Endothelial cell of umbilical vein (primary cell): ENCODE measurements around the gene GEMIN7. TPM values are rescaled to one million over a fixed set of nuclear protein-coding genes. Genes with fewer than 3 reads are reported as not detected.

Experiments used
- BruUV-seq: library from RNA; stranded (reverse); fragments of 400-500 nt; replicated peaks from 2 replicates; lab custom pipeline; 2021; lab: Mats Ljungman, UMichigan
- CTCF ChIA-PET: fragments of 300-600, 350-600 bp; sonication (Branson Sonifier 250); formaldehyde crosslinking; loops from one replicate; lab custom pipeline; 2021; ENCODE audit warnings: antibody characterized with exemption, inconsistent platforms; lab: Charles Lee
- POLR2A ChIA-PET: fragments of 300-600, 350-600 bp; sonication (Branson Sonifier 250); formaldehyde crosslinking; loops from one replicate; lab custom pipeline; 2021; ENCODE audit warnings: antibody characterized with exemption, inconsistent platforms; lab: Charles Lee
- DNase-seq: peaks from one replicate; pipeline ENCODE4 v3.0.0-alpha.2; 2011; ENCODE audit warnings: low read depth, low spot score
- FAIRE-seq: peaks from 2 replicates; lab custom pipeline; 2011; peaks lifted over from hg19 to GRCh38; lab: Jason Lieb, UNC
- H2AFZ ChIP-seq: 2 replicates; pipeline ENCODE4 v1.6.0; 2012; ENCODE audit warnings: low read depth, low read length, control low read depth, inconsistent platforms
- H3K27ac ChIP-seq: 2 replicates; pipeline ENCODE4 v1.5.1; 2011; ENCODE audit warnings: low read depth, mild to moderate bottlenecking, control low read depth, low read length, moderate library complexity; ENCODE audit not compliant: insufficient read depth
- H3K27me3 ChIP-seq, 2 experiments: 2 replicates each; pipeline versions ENCODE4 v1.6.0 to v1.6.1; 2011; ENCODE audit warnings: low read length in 2 of 2, mixed read lengths in 1 of 2; ENCODE audit not compliant: control insufficient read depth in 2 of 2, insufficient read depth in 2 of 2
- H3K36me3 ChIP-seq, 2 experiments: 2 replicates in 1 of 2; 3 replicates in 1 of 2; pipeline ENCODE4 v1.5.1; 2011; ENCODE audit warnings: low read length in 2 of 2, mild to moderate bottlenecking in 1 of 2, moderate library complexity in 1 of 2; ENCODE audit not compliant: control insufficient read depth in 2 of 2, insufficient read depth in 2 of 2; ENCODE audit errors: extremely low read depth in 1 of 2
- H3K4me1 ChIP-seq: 3 replicates; pipeline ENCODE4 v1.5.1; 2011; ENCODE audit warnings: mild to moderate bottlenecking, low read length; ENCODE audit not compliant: control insufficient read depth, insufficient read depth; ENCODE audit errors: extremely low read depth
- H3K4me2 ChIP-seq: 2 replicates; pipeline ENCODE4 v1.6.1; 2011; ENCODE audit warnings: low read length, control low read depth, mixed read lengths; ENCODE audit not compliant: insufficient read depth
- H3K4me3 ChIP-seq, 3 experiments: fragments of 200-600 bp in 1 of 3; sonication (generic), shearing (Covaris generic) in 1 of 3; replicated peaks in 1 of 3; 2 replicates each; pipeline ENCODE4 v1.5.1; 2011 to 2016; ENCODE audit warnings: control low read depth in 3 of 3, low read length in 3 of 3, mild to moderate bottlenecking in 2 of 3, inconsistent platforms in 1 of 3, low read depth in 1 of 3, moderate library complexity in 1 of 3; ENCODE audit not compliant: insufficient read depth in 1 of 3
- H3K79me2 ChIP-seq: 2 replicates; pipeline ENCODE4 v1.6.0; 2012; ENCODE audit warnings: low read length, inconsistent platforms; ENCODE audit not compliant: control insufficient read depth, insufficient read depth
- H3K9ac ChIP-seq: replicated peaks from 2 replicates; pipeline ENCODE3; 2011; ENCODE audit warnings: low read length, control low read depth; ENCODE audit not compliant: insufficient read depth; ENCODE audit errors: extremely low read depth
- H3K9me1 ChIP-seq: replicated peaks from 3 replicates; pipeline ENCODE4 v1.6.0; 2011; ENCODE audit warnings: mild to moderate bottlenecking, low read length; ENCODE audit not compliant: control insufficient read depth, insufficient read depth; ENCODE audit errors: extremely low read depth
- H3K9me3 ChIP-seq: replicated peaks from 2 replicates; pipeline ENCODE4 v1.5.1; 2012; ENCODE audit warnings: low read length, inconsistent platforms; ENCODE audit not compliant: control insufficient read depth, insufficient read depth
- H4K20me1 ChIP-seq: replicated peaks from 2 replicates; pipeline ENCODE3; 2011; ENCODE audit warnings: mild to moderate bottlenecking, low read length; ENCODE audit not compliant: control insufficient read depth, insufficient read depth; ENCODE audit errors: extremely low read depth
- EZH2 ChIP-seq: IDR thresholded peaks from 2 replicates; pipeline ENCODE4 v1.6.1; 2012; ENCODE audit warnings: borderline replicate concordance, low read depth, mild to moderate bottlenecking, moderate library complexity, low read length, inconsistent platforms; ENCODE audit not compliant: severe bottlenecking
- FOS ChIP-seq: IDR thresholded peaks from 2 replicates; pipeline ENCODE4 v1.6.1; 2011; ENCODE audit warnings: mild to moderate bottlenecking, low read length, moderate library complexity, borderline replicate concordance; ENCODE audit not compliant: insufficient read depth
- GATA2 ChIP-seq: IDR thresholded peaks from 2 replicates; pipeline ENCODE4 v1.7.0; 2011; ENCODE audit warnings: low read depth, mild to moderate bottlenecking, moderate library complexity, mixed read lengths, low read length; ENCODE audit not compliant: insufficient read length, insufficient read depth
- JUN ChIP-seq: IDR thresholded peaks from 2 replicates; pipeline ENCODE4 v1.6.1; 2011; ENCODE audit warnings: borderline replicate concordance, low read depth; ENCODE audit not compliant: insufficient read length, insufficient read depth
- MYC ChIP-seq: IDR thresholded peaks from one replicate; pipeline ENCODE4 v1.6.1; 2011; ENCODE audit warnings: mild to moderate bottlenecking, low read depth, low read length
- POLR2A ChIP-seq: IDR thresholded peaks from 2 replicates; pipeline ENCODE4 v1.6.1; 2012; ENCODE audit warnings: low read depth, mild to moderate bottlenecking, control low read depth, low read length
- POLR2AphosphoS5 ChIP-seq: IDR thresholded peaks from 2 replicates; pipeline ENCODE4 v1.6.1; 2012; ENCODE audit warnings: low read depth, mild to moderate bottlenecking, control low read depth, low read length, moderate library complexity; ENCODE audit not compliant: insufficient read depth
- dilution Hi-C: fragments of 300-500 bp; cut with MboI; formaldehyde crosslinking; loops from one replicate; pipeline ENCODE4 v1.15.0; 2019; ENCODE audit warnings: low sequenced_read_pairs; ENCODE audit not compliant: extremely low pct_ligation_motif_present
- intact Hi-C: fragments of 100-400 bp; cut with micrococcal nuclease; formaldehyde crosslinking; loops from one replicate; pipeline ENCODE4 v1.10.0; 2022
- polyA plus RNA-seq, 4 experiments: library from polyadenylated mRNA; depleted of rRNA in 3 of 4; stranded (reverse) in 3 of 4; unstranded in 1 of 4; fragments of >200 nt; gene quantifications; 2 replicates each; pipeline versions ENCODE4 v1.2.1 to v1.2.3, GENCODE V29; 2011 to 2012; ENCODE audit warnings: missing spikeins in 1 of 4
- total RNA-seq: library from RNA; stranded (reverse); gene quantifications from 2 replicates; pipeline ENCODE4 v1.2.3, GENCODE V29; 2021
- TF ChIP-seq, protein P1 (sequence below): IDR thresholded peaks from 2 replicates; pipeline ENCODE4 v1.6.1; 2011; ENCODE audit not compliant: insufficient read depth, insufficient read length
- TF ChIP-seq, protein P2 (sequence below), 2 donors: IDR thresholded peaks; 1 replicate in 1 of 2; 2 replicates in 1 of 2; pipeline ENCODE4 v1.5.1; 2011; ENCODE audit warnings: low read length in 2 of 2, mild to moderate bottlenecking in 2 of 2, moderate library complexity in 2 of 2, control low read depth in 1 of 2, inconsistent platforms in 1 of 2, low read depth in 1 of 2; ENCODE audit not compliant: insufficient read depth in 1 of 2; ENCODE audit errors: extremely low read depth in 1 of 2

GEMIN7 gene
- total and polyA plus RNA-seq, 2 donors (not counting 3 experiments of a cell fraction or from before 2014, with no cell fraction given) = 34.2 to 53.7 TPM

DNA sequence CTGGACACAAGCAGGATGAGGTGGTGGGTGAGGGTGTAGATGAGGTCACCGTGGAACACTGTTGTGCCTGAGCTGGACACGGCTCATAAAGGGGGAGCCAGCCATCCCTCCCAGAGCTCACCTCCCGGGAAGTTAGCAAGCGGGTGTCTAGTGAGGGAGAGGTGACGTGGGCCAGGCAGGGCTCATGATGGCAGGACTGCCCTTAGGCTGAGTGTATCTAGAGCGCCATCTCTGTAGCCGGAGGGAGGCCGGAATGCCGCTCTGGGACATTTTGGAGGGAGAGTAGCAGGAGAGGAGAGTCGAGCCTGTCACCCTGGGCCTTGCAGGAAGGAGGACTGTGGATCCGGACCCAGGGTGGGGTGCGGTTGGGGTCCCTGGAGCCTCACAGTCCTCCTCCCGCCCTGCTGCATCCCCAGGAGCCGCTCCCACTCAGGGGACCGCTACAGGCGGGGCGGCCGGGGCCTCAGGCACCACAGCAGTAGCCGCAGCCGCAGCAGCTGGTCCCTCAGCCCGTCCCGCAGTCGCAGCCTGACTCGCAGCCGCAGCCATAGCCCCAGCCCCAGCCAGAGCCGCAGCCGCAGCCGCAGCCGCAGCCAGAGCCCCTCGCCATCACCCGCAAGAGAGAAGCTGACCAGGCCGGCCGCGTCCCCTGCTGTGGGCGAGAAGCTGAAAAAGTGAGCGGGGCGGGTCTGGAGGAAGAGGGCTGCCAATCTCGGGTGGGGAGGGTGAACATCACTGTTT lies 12.0 kb upstream of the GEMIN7 start:
- Histone ChIP-seq H2AFZ (no peak overlapping the region), H3K27ac (no peak overlapping the region), H4K20me1 (no peaks in the 10 kb centered on the region), H3K9ac (no peak overlapping the region), H3K4me3 (no peak overlapping the region), H3K36me3 (peaks cover 5 to 50% of the 10 kb centered on the region in 2 experiments), H3K9me3 (no peaks in the 10 kb centered on the region), H3K79me2 (no peaks in the 10 kb centered on the region), H3K27me3 (no peaks in the 10 kb centered on the region), H3K4me2 (no peak overlapping the region), H3K4me1 (no peaks in the 10 kb centered on the region), H3K9me1 (no peaks in the 10 kb centered on the region)
- intact Hi-C loops (no loop called here), dilution Hi-C loops (no loop called here)
- TF ChIP-seq, protein P1, sequence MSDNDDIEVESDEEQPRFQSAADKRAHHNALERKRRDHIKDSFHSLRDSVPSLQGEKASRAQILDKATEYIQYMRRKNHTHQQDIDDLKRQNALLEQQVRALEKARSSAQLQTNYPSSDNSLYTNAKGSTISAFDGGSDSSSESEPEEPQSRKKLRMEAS = no peak
- no peak for TF ChIP-seq MYC
- TF ChIP-seq EZH2 = no peak
- no peak for TF ChIP-seq POLR2A
- TF ChIP-seq GATA2 = no peak
- no peak for TF ChIP-seq POLR2AphosphoS5
- no peak for TF ChIP-seq JUN
- TF ChIP-seq, protein P2, sequence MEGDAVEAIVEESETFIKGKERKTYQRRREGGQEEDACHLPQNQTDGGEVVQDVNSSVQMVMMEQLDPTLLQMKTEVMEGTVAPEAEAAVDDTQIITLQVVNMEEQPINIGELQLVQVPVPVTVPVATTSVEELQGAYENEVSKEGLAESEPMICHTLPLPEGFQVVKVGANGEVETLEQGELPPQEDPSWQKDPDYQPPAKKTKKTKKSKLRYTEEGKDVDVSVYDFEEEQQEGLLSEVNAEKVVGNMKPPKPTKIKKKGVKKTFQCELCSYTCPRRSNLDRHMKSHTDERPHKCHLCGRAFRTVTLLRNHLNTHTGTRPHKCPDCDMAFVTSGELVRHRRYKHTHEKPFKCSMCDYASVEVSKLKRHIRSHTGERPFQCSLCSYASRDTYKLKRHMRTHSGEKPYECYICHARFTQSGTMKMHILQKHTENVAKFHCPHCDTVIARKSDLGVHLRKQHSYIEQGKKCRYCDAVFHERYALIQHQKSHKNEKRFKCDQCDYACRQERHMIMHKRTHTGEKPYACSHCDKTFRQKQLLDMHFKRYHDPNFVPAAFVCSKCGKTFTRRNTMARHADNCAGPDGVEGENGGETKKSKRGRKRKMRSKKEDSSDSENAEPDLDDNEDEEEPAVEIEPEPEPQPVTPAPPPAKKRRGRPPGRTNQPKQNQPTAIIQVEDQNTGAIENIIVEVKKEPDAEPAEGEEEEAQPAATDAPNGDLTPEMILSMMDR (IDR thresholded peaks at IDR 0.05; ENCODE audit: extremely low read depth in 1 of 2, insufficient read depth in 1 of 2, low read depth in 1 of 2, low read length in 2 of 2) = no peak
- TF ChIP-seq FOS = no peak
- ChIA-PET CTCF (interaction anchor here (1.0 to 1.5 kb wide), 2 partner anchors 8 to 10 kb away, joined by 3 to 9 read pairs; no protein-coding TSS in a partner anchor), POLR2A (interaction anchor here (0.6 kb wide), 1 partner anchor 53 kb away, joined by 3 read pairs; no protein-coding TSS in a partner anchor)
- no TSS peak for BruUV-seq
- FAIRE-seq = no peak
- no peak for DNase-seq
